HEK293 (cell line): ENCODE measurements around the gene PPP2R1B.

Experiments used
- CTCF ChIA-PET: fragments of 350-600 bp; formaldehyde crosslinking; extraction: SDS; loops from one replicate; lab custom pipeline; 2021; ENCODE audit warnings: antibody characterized with exemption; lab: Yijun Ruan, JAX
- POLR2A ChIA-PET: fragments of 300-600 bp; formaldehyde crosslinking; extraction: SDS; loops from one replicate; lab custom pipeline; 2020; ENCODE audit warnings: antibody characterized with exemption, inconsistent platforms; lab: Yijun Ruan, JAX
- H3K27ac ChIP-seq: fragments of 200-500 bp; sonication (Bioruptor generic); 2 replicates; pipeline ENCODE4 v1.5.1; 2014; ENCODE audit warnings: low read depth, low read length, control low read depth, inconsistent platforms; ENCODE audit errors: extremely low read depth
- H3K36me3 ChIP-seq, 2 experiments: fragments of 200-500 bp in 1 of 2; sonication (Bioruptor generic) in 1 of 2; 1 replicate in 1 of 2; 2 replicates in 1 of 2; pipeline ENCODE4 v1.5.1; 2014 to 2017; ENCODE audit warnings: inconsistent platforms in 2 of 2, low read length in 2 of 2; ENCODE audit not compliant: control insufficient read depth in 2 of 2, insufficient read depth in 1 of 2
- H3K4me1 ChIP-seq: fragments of 200-500 bp; sonication (Bioruptor generic); 2 replicates; pipeline ENCODE4 v1.5.1; 2014; ENCODE audit warnings: mild to moderate bottlenecking, low read length, inconsistent platforms; ENCODE audit not compliant: control insufficient read depth, insufficient read depth
- H3K4me3 ChIP-seq: 2 replicates; pipeline ENCODE4 v1.5.1; 2011; ENCODE audit warnings: low read depth, mild to moderate bottlenecking, control low read depth, low read length, moderate library complexity
- H3K9me3 ChIP-seq: fragments of 200-500 bp; sonication (Bioruptor generic); 2 replicates; pipeline ENCODE4 v1.5.1; 2014; ENCODE audit warnings: low read depth, low read length, inconsistent platforms; ENCODE audit not compliant: control insufficient read depth, insufficient read depth
- BCL11B ChIP-seq: fragments of 450-650 bp; formaldehyde crosslinking; IDR thresholded peaks from 2 replicates; pipeline ENCODE4 v1.5.1; 2016; ENCODE audit warnings: low read depth, missing biosample characterization, missing genetic modification characterization
- GFI1B ChIP-seq: fragments of 450-650 bp; formaldehyde crosslinking; IDR thresholded peaks from 2 replicates; pipeline ENCODE4 v1.5.1; 2016; ENCODE audit warnings: missing biosample characterization, missing genetic modification characterization
- GLIS1 ChIP-seq: fragments of 450-650 bp; formaldehyde crosslinking; IDR thresholded peaks from 2 replicates; pipeline ENCODE4 v1.5.1; 2016; ENCODE audit warnings: missing biosample characterization, missing genetic modification characterization
- KLF7 ChIP-seq: fragments of 450-650 bp; formaldehyde crosslinking; IDR thresholded peaks from 2 replicates; pipeline ENCODE4 v1.5.1; 2016; ENCODE audit warnings: missing biosample characterization, missing genetic modification characterization, borderline replicate concordance
- KLF8 ChIP-seq: fragments of 450-650 bp; formaldehyde crosslinking; IDR thresholded peaks from 2 replicates; pipeline ENCODE4 v1.5.1; 2016; ENCODE audit warnings: missing biosample characterization, missing genetic modification characterization
- SALL2 ChIP-seq: fragments of 450-650 bp; formaldehyde crosslinking; IDR thresholded peaks from 2 replicates; pipeline ENCODE4 v1.5.0; 2017; ENCODE audit warnings: missing biosample characterization, mild to moderate bottlenecking, missing genetic modification characterization, borderline replicate concordance
- TCF7L2 ChIP-seq: IDR thresholded peaks from 2 replicates; pipeline ENCODE4 v1.6.1; 2011; ENCODE audit warnings: low read depth, mild to moderate bottlenecking, inconsistent platforms, low read length, moderate library complexity, borderline replicate concordance
- WT1 ChIP-seq: fragments of 450-650 bp; formaldehyde crosslinking; IDR thresholded peaks from 2 replicates; pipeline ENCODE4 v1.5.1; 2016; ENCODE audit warnings: missing biosample characterization, missing genetic modification characterization
- YY2 ChIP-seq: fragments of 450-650 bp; formaldehyde crosslinking; IDR thresholded peaks from 2 replicates; pipeline ENCODE4 v1.5.1; 2016; ENCODE audit warnings: missing biosample characterization, missing genetic modification characterization
- ZEB2 ChIP-seq: fragments of 450-650 bp; formaldehyde crosslinking; IDR thresholded peaks from 2 replicates; pipeline ENCODE4 v1.5.1; 2016; ENCODE audit warnings: missing biosample characterization, missing genetic modification characterization
- ZFP41 ChIP-seq: fragments of 450-650 bp; formaldehyde crosslinking; IDR thresholded peaks from 2 replicates; pipeline ENCODE4 v1.5.1; 2016; ENCODE audit warnings: missing biosample characterization, missing genetic modification characterization, borderline replicate concordance
- ZNF132 ChIP-seq: fragments of 450-650 bp; formaldehyde crosslinking; IDR thresholded peaks from 2 replicates; pipeline ENCODE4 v1.5.1; 2017; ENCODE audit warnings: missing biosample characterization, missing genetic modification characterization, borderline replicate concordance
- ZNF155 ChIP-seq: fragments of 450-650 bp; formaldehyde crosslinking; IDR thresholded peaks from 2 replicates; pipeline ENCODE4 v1.5.1; 2016; ENCODE audit warnings: missing biosample characterization, missing genetic modification characterization
- ZNF19 ChIP-seq: fragments of 450-650 bp; formaldehyde crosslinking; IDR thresholded peaks from 2 replicates; pipeline ENCODE4; 2016; ENCODE audit warnings: missing biosample characterization, missing genetic modification characterization, low read depth
- ZNF239 ChIP-seq: fragments of 450-650 bp; formaldehyde crosslinking; IDR thresholded peaks from 2 replicates; pipeline ENCODE4 v1.5.1; 2016; ENCODE audit warnings: missing biosample characterization, missing genetic modification characterization
- ZNF302 ChIP-seq: fragments of 450-650 bp; formaldehyde crosslinking; IDR thresholded peaks from 2 replicates; pipeline ENCODE4 v1.5.1; 2016; ENCODE audit warnings: missing biosample characterization, missing genetic modification characterization, low read depth
- ZNF394 ChIP-seq: fragments of 450-650 bp; formaldehyde crosslinking; IDR thresholded peaks from 2 replicates; pipeline ENCODE4 v1.5.1; 2016; ENCODE audit warnings: missing biosample characterization, missing genetic modification characterization, mild to moderate bottlenecking, moderate library complexity, borderline replicate concordance
- ZNF433 ChIP-seq: fragments of 450-650 bp; formaldehyde crosslinking; IDR thresholded peaks from 2 replicates; pipeline ENCODE4 v1.5.1; 2016; ENCODE audit warnings: missing biosample characterization, missing genetic modification characterization, low read depth
- ZNF521 ChIP-seq: fragments of 450-650 bp; formaldehyde crosslinking; IDR thresholded peaks from 2 replicates; pipeline ENCODE4 v1.5.1; 2017; ENCODE audit warnings: missing biosample characterization, mild to moderate bottlenecking, missing genetic modification characterization
- ZNF596 ChIP-seq: fragments of 450-650 bp; IDR thresholded peaks from 2 replicates; pipeline ENCODE4 v1.5.0; 2018; ENCODE audit warnings: missing biosample characterization, mild to moderate bottlenecking, missing genetic modification characterization, moderate library complexity
- ZNF629 ChIP-seq: fragments of 450-650 bp; formaldehyde crosslinking; IDR thresholded peaks from 2 replicates; pipeline ENCODE4 v1.5.1; 2017; ENCODE audit warnings: missing biosample characterization, missing genetic modification characterization
- ZSCAN30 ChIP-seq: fragments of 450-650 bp; IDR thresholded peaks from 2 replicates; pipeline ENCODE4 v1.5.1; 2018; ENCODE audit warnings: missing biosample characterization, mild to moderate bottlenecking, missing genetic modification characterization, moderate library complexity
- TF ChIP-seq, protein P1 (sequence below): fragments of 450-650 bp; formaldehyde crosslinking; IDR thresholded peaks from 2 replicates; pipeline ENCODE4 v1.5.1; 2016; ENCODE audit warnings: missing biosample characterization, missing genetic modification characterization
- TF ChIP-seq, protein P2 (sequence below): fragments of 450-650 bp; formaldehyde crosslinking; IDR thresholded peaks from 2 replicates; pipeline ENCODE4 v1.5.1; 2016; ENCODE audit warnings: missing biosample characterization, missing genetic modification characterization
- TF ChIP-seq, protein P3 (sequence below): fragments of 450-650 bp; formaldehyde crosslinking; IDR thresholded peaks from 2 replicates; pipeline ENCODE4 v1.5.1; 2016; ENCODE audit warnings: missing biosample characterization, missing genetic modification characterization
- TF ChIP-seq, protein P4 (sequence below): fragments of 450-650 bp; formaldehyde crosslinking; IDR thresholded peaks from 2 replicates; pipeline ENCODE4 v1.5.1; 2017; ENCODE audit warnings: missing biosample characterization, mild to moderate bottlenecking, missing genetic modification characterization, moderate library complexity

The PPP2R1B gene

DNA sequence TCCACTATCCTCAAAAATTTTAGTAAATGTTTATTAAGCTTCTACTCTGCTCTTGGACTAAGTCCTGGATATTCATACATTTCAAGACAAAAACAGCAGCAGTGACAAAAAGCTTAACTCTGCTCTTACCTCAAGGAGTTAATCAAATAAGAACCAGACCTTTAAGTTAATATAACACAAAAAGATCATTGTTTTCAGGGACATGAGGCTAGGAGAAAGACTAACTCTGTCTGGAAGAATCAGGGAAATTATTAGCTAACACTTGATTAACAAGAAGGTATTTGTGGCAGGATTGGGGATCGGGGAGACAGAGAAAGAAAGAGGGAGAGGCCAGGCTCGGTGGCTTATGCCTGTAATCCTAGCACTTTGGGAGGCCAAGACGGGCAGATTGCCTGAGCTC, 74.4 kb downstream of the PPP2R1B start:
- Histone ChIP-seq H3K4me3 (no peak overlapping the region), H3K4me1 (no peaks in the 10 kb centered on the region), H3K27ac (no peak overlapping the region), H3K36me3 (peaks cover 0 to 16% of the 10 kb centered on the region in 2 experiments; a peak in 1 of 3 replicates), H3K9me3 (no peaks in the 10 kb centered on the region)
- TF ChIP-seq, protein P1, sequence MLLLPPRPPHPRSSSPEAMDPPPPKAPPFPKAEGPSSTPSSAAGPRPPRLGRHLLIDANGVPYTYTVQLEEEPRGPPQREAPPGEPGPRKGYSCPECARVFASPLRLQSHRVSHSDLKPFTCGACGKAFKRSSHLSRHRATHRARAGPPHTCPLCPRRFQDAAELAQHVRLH, result no peak
- no peak for TF ChIP-seq GLIS1 (tag by site-specific recombination)
- TF ChIP-seq ZNF302 (tag by site-specific recombination), result no peak
- TF ChIP-seq ZNF521 (tag by site-specific recombination), result no peak
- no peak for TF ChIP-seq ZNF433 (tag by site-specific recombination)
- no peak for TF ChIP-seq YY2
- TF ChIP-seq ZNF239 (tag by site-specific recombination), result no peak
- TF ChIP-seq TCF7L2, result no peak
- TF ChIP-seq ZSCAN30 (tag by site-specific recombination), result no peak
- no peak for TF ChIP-seq ZNF596
- TF ChIP-seq ZFP41, result no peak
- no peak for TF ChIP-seq SALL2 (tag by site-specific recombination)
- no peak for TF ChIP-seq ZNF132
- no peak for TF ChIP-seq ZNF394 (tag by site-specific recombination)
- ChIA-PET POLR2A (no interaction called here), CTCF (interaction anchor here (0.8 kb wide), 1 partner anchor 72 kb away, joined by 3 read pairs; no protein-coding TSS in a partner anchor)

DNA sequence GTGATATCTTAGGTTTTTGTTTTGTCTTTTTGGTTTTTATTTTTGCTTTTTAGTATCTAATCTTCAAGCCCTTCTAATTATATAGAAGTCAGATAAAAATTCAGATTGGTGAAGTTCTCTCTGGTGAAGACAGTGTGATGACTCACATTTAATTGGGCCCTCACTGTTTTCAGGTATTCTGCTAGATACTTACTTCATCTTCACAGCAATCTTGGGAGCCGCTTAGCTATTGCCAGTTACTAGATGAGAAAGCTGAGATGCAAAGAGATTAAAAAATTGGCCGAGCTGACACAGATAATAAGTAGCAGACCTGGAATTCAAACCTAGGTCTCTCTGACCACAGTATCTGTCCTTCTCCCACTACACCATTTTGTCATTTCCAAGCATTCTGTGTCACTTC, 75.0 kb downstream of the PPP2R1B start:
- Histone ChIP-seq H3K4me1 (no peaks in the 10 kb centered on the region), H3K27ac (no peak overlapping the region), H3K36me3 (peaks cover 0 to 16% of the 10 kb centered on the region in 2 experiments; a peak in 1 of 3 replicates), H3K4me3 (no peak overlapping the region), H3K9me3 (no peaks in the 10 kb centered on the region)
- POLR2A ChIA-PET, result no interaction called here
- TF ChIP-seq GFI1B (tag by site-specific recombination), result no peak
- TF ChIP-seq, protein P2, sequence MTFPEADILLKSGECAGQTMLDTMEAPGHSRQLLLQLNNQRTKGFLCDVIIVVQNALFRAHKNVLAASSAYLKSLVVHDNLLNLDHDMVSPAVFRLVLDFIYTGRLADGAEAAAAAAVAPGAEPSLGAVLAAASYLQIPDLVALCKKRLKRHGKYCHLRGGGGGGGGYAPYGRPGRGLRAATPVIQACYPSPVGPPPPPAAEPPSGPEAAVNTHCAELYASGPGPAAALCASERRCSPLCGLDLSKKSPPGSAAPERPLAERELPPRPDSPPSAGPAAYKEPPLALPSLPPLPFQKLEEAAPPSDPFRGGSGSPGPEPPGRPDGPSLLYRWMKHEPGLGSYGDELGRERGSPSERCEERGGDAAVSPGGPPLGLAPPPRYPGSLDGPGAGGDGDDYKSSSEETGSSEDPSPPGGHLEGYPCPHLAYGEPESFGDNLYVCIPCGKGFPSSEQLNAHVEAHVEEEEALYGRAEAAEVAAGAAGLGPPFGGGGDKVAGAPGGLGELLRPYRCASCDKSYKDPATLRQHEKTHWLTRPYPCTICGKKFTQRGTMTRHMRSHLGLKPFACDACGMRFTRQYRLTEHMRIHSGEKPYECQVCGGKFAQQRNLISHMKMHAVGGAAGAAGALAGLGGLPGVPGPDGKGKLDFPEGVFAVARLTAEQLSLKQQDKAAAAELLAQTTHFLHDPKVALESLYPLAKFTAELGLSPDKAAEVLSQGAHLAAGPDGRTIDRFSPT (tag by site-specific recombination), result no peak
- TF ChIP-seq, protein P3, sequence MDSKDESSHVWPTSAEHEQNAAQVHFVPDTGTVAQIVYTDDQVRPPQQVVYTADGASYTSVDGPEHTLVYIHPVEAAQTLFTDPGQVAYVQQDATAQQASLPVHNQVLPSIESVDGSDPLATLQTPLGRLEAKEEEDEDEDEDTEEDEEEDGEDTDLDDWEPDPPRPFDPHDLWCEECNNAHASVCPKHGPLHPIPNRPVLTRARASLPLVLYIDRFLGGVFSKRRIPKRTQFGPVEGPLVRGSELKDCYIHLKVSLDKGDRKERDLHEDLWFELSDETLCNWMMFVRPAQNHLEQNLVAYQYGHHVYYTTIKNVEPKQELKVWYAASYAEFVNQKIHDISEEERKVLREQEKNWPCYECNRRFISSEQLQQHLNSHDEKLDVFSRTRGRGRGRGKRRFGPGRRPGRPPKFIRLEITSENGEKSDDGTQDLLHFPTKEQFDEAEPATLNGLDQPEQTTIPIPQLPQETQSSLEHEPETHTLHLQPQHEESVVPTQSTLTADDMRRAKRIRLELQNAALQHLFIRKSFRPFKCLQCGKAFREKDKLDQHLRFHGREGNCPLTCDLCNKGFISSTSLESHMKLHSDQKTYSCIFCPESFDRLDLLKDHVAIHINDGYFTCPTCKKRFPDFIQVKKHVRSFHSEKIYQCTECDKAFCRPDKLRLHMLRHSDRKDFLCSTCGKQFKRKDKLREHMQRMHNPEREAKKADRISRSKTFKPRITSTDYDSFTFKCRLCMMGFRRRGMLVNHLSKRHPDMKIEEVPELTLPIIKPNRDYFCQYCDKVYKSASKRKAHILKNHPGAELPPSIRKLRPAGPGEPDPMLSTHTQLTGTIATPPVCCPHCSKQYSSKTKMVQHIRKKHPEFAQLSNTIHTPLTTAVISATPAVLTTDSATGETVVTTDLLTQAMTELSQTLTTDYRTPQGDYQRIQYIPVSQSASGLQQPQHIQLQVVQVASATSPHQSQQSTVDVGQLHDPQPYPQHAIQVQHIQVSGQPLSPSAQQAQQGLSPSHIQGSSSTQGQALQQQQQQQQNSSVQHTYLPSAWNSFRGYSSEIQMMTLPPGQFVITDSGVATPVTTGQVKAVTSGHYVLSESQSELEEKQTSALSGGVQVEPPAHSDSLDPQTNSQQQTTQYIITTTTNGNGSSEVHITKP, result no peak
- no peak for TF ChIP-seq BCL11B
- TF ChIP-seq ZNF394 (tag by site-specific recombination), result no peak
- TF ChIP-seq ZNF155, result no peak
- TF ChIP-seq YY2, result no peak
- TF ChIP-seq KLF8 (tag by site-specific recombination), result no peak
- no peak for TF ChIP-seq ZEB2
- no peak for TF ChIP-seq ZNF19 (tag by site-specific recombination)
- TF ChIP-seq WT1 (tag by site-specific recombination), result no peak
- TF ChIP-seq, protein P4, sequence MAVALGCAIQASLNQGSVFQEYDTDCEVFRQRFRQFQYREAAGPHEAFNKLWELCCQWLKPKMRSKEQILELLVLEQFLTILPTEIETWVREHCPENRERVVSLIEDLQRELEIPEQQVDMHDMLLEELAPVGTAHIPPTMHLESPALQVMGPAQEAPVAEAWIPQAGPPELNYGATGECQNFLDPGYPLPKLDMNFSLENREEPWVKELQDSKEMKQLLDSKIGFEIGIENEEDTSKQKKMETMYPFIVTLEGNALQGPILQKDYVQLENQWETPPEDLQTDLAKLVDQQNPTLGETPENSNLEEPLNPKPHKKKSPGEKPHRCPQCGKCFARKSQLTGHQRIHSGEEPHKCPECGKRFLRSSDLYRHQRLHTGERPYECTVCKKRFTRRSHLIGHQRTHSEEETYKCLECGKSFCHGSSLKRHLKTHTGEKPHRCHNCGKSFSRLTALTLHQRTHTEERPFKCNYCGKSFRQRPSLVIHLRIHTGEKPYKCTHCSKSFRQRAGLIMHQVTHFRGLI (tag by site-specific recombination), result no peak
- no peak for TF ChIP-seq KLF7 (tag by site-specific recombination)
- TF ChIP-seq, protein P1, result no peak
- TF ChIP-seq ZNF629 (tag by site-specific recombination), result no peak
- CTCF ChIA-PET, result interaction anchor here (0.6 to 0.8 kb wide), 2 partner anchors 23 to 72 kb away, joined by 3 to 4 read pairs; no protein-coding TSS in a partner anchor
